ENCODE data around the gene PHF21B. TPM values are rescaled to one million over a fixed set of nuclear protein-coding genes. Genes with fewer than 3 reads are reported as not detected.
"Not testable (repeated sequence)": the region's sequence is repeated elsewhere in the genome, so short reads cannot be mapped to it uniquely, and the experiment has no call there.

PHF21B gene
- total RNA-seq, 5 donors from 2014 or later (not counting 1 experiment from before 2014, with no cell fraction given): 0.15 to 0.36 TPM; not detected in 3

GRCh38 chr22:44925465-44926123 is 84.2 kb downstream of the PHF21B start:
- no peak for DNase-seq
- Histone ChIP-seq H3K4me3 (ENCODE audit: control insufficient read depth in 1 of 2, extremely low read depth in 1 of 2, low read length in 1 of 2) (no peak overlapping the region), H3K9me3 (no peaks in the 10 kb centered on the region), H3K4me1 (ENCODE audit: control insufficient read depth in 1 of 2, extremely low read depth in 1 of 2, insufficient read depth in 2 of 2, low read length in 2 of 2) (no peaks in the 10 kb centered on the region), H3K27ac (ENCODE audit: low read length) (no peak overlapping the region), H3K27me3 (replicated peaks in 1 of 2; ENCODE audit: control insufficient read depth in 2 of 2, extremely low read depth in 1 of 2, insufficient read depth in 2 of 2, low read length in 1 of 2) (peaks cover 0 to 38% of the 10 kb centered on the region in 2 experiments), H3K36me3 (ENCODE audit: control insufficient read depth in 2 of 2, extremely low read depth in 1 of 2, insufficient read depth in 1 of 2, low read length in 1 of 2) (no peaks in the 10 kb centered on the region)
- no peak for ATAC-seq (replicated peaks in 1 of 4)
- Mint-ChIP-seq H3K9me3 (no peaks in the 10 kb centered on the region), H3K27ac (no peak overlapping the region), H3K4me3 (no peak overlapping the region), H3K27me3 (peaks cover 0 to 3% of the 10 kb centered on the region in 2 donors), H3K36me3 (no peaks in the 10 kb centered on the region), H3K4me1 (no peaks in the 10 kb centered on the region)
- ChIA-PET POLR2A (no interaction called here), CTCF (no interaction called here)
- WGBS (ENCODE audit: insufficient coverage): 37% methylated on average over 7 of the region's 15 CpGs

- ATAC-seq (replicated peaks in 1 of 4) (no peak), DNase-seq (no peak)
- H3K4me1 Mint-ChIP-seq: no peaks in the 10 kb centered on the region
- CTCF ChIA-PET: no interaction called here
- H3K4me3 Mint-ChIP-seq: no peak overlapping the region
- Histone ChIP-seq H3K27me3 (replicated peaks in 1 of 2; ENCODE audit: control insufficient read depth in 2 of 2, extremely low read depth in 1 of 2, insufficient read depth in 2 of 2, low read length in 1 of 2) (peaks cover 0 to 39% of the 10 kb centered on the region in 2 experiments), H3K27ac (ENCODE audit: low read length) (no peak overlapping the region), H3K4me3 (ENCODE audit: control insufficient read depth in 1 of 2, extremely low read depth in 1 of 2, low read length in 1 of 2) (no peak overlapping the region), H3K36me3 (ENCODE audit: control insufficient read depth in 2 of 2, extremely low read depth in 1 of 2, insufficient read depth in 1 of 2, low read length in 1 of 2) (no peaks in the 10 kb centered on the region), H3K4me1 (ENCODE audit: control insufficient read depth in 1 of 2, extremely low read depth in 1 of 2, insufficient read depth in 2 of 2, low read length in 2 of 2) (no peaks in the 10 kb centered on the region), H3K9me3 (no peaks in the 10 kb centered on the region)
- no peaks in the 10 kb centered on the region for H3K9me3 Mint-ChIP-seq
- POLR2A ChIA-PET: no interaction called here
- peaks cover 0 to 3% of the 10 kb centered on the region in 2 donors for H3K27me3 Mint-ChIP-seq
- 90% methylated on average over 4 of the region's 8 CpGs for WGBS (ENCODE audit: insufficient coverage)
- H3K27ac Mint-ChIP-seq: no peak overlapping the region
- no peaks in the 10 kb centered on the region for H3K36me3 Mint-ChIP-seq
Observed at GRCh38 chr22:44924710-44925109, 85.1 kb downstream of the PHF21B start.

GRCh38 chr22:44924098-44924497 is 85.7 kb downstream of the PHF21B start:
- no CpG with 5 or more reads among the region's 5 CpGs for WGBS (ENCODE audit: insufficient coverage)
- no peaks in the 10 kb centered on the region for H3K4me1 Mint-ChIP-seq
- DNase-seq (no peak), ATAC-seq (replicated peaks in 1 of 4) (no peak)
- Histone ChIP-seq H3K4me3 (ENCODE audit: control insufficient read depth in 1 of 2, extremely low read depth in 1 of 2, low read length in 1 of 2) (no peak overlapping the region), H3K4me1 (ENCODE audit: control insufficient read depth in 1 of 2, extremely low read depth in 1 of 2, insufficient read depth in 2 of 2, low read length in 2 of 2) (no peaks in the 10 kb centered on the region), H3K9me3 (no peaks in the 10 kb centered on the region), H3K27ac (ENCODE audit: low read length) (no peak overlapping the region), H3K27me3 (replicated peaks in 1 of 2; ENCODE audit: control insufficient read depth in 2 of 2, extremely low read depth in 1 of 2, insufficient read depth in 2 of 2, low read length in 1 of 2) (peaks cover 0 to 36% of the 10 kb centered on the region in 2 experiments), H3K36me3 (ENCODE audit: control insufficient read depth in 2 of 2, extremely low read depth in 1 of 2, insufficient read depth in 1 of 2, low read length in 1 of 2) (no peaks in the 10 kb centered on the region)
- no peaks in the 10 kb centered on the region for H3K36me3 Mint-ChIP-seq
- H3K27ac Mint-ChIP-seq: no peak overlapping the region
- no peak overlapping the region for H3K4me3 Mint-ChIP-seq
- ChIA-PET CTCF (no interaction called here), POLR2A (no interaction called here)
- H3K27me3 Mint-ChIP-seq: peaks cover 2 to 6% of the 10 kb centered on the region in 2 donors
- H3K9me3 Mint-ChIP-seq: no peaks in the 10 kb centered on the region

GRCh38 chr22:44921766-44922165 is 88.0 kb downstream of the PHF21B start:
- H3K4me1 ChIP-seq (ENCODE audit: control insufficient read depth in 1 of 2, extremely low read depth in 1 of 2, insufficient read depth in 2 of 2, low read length in 2 of 2); H3K9me3 Mint-ChIP-seq; H3K27ac Mint-ChIP-seq; CTCF ChIA-PET; POLR2A ChIA-PET; H3K4me1 Mint-ChIP-seq; H3K27me3 Mint-ChIP-seq; H3K36me3 ChIP-seq (ENCODE audit: control insufficient read depth in 2 of 2, extremely low read depth in 1 of 2, insufficient read depth in 1 of 2, low read length in 1 of 2); ATAC-seq (replicated peaks in 1 of 4); H3K4me3 ChIP-seq (ENCODE audit: control insufficient read depth in 1 of 2, extremely low read depth in 1 of 2, low read length in 1 of 2); DNase-seq; H3K4me3 Mint-ChIP-seq; H3K36me3 Mint-ChIP-seq; H3K27ac ChIP-seq (ENCODE audit: low read length); H3K9me3 ChIP-seq: not testable (repeated sequence)
- peaks cover 0 to 30% of the 10 kb centered on the region in 2 experiments for H3K27me3 ChIP-seq (replicated peaks in 1 of 2; ENCODE audit: control insufficient read depth in 2 of 2, extremely low read depth in 1 of 2, insufficient read depth in 2 of 2, low read length in 1 of 2)
- no CpG with 5 or more reads among the region's 11 CpGs for WGBS (ENCODE audit: insufficient coverage)

- Mint-ChIP-seq H3K36me3 (no peaks in the 10 kb centered on the region), H3K4me3 (no peak overlapping the region), H3K4me1 (no peaks in the 10 kb centered on the region), H3K27me3 (peaks cover 4% of the 10 kb centered on the region in 2 donors), H3K27ac (no peak overlapping the region), H3K9me3 (no peaks in the 10 kb centered on the region)
- Histone ChIP-seq H3K36me3 (ENCODE audit: control insufficient read depth in 2 of 2, extremely low read depth in 1 of 2, insufficient read depth in 1 of 2, low read length in 1 of 2) (no peaks in the 10 kb centered on the region), H3K27me3 (replicated peaks in 1 of 2; ENCODE audit: control insufficient read depth in 2 of 2, extremely low read depth in 1 of 2, insufficient read depth in 2 of 2, low read length in 1 of 2) (peaks cover 0 to 19% of the 10 kb centered on the region in 2 experiments), H3K4me1 (ENCODE audit: control insufficient read depth in 1 of 2, extremely low read depth in 1 of 2, insufficient read depth in 2 of 2, low read length in 2 of 2) (no peaks in the 10 kb centered on the region), H3K4me3 (ENCODE audit: control insufficient read depth in 1 of 2, extremely low read depth in 1 of 2, low read length in 1 of 2) (no peak overlapping the region), H3K9me3 (no peaks in the 10 kb centered on the region), H3K27ac (ENCODE audit: low read length) (no peak overlapping the region)
- POLR2A ChIA-PET: no interaction called here
- WGBS (ENCODE audit: insufficient coverage): 84% methylated on average over 10 of the region's 14 CpGs
- CTCF ChIA-PET: interaction anchor here in 1 of 2 donors (0.5 kb wide), 1 partner anchor 189 kb away, joined by 3 read pairs; no protein-coding TSS in a partner anchor
- DNase-seq (no peak), ATAC-seq (replicated peaks in 1 of 4) (no peak)
Observed at GRCh38 chr22:44920183-44920582, 89.6 kb downstream of the PHF21B start.

DNA sequence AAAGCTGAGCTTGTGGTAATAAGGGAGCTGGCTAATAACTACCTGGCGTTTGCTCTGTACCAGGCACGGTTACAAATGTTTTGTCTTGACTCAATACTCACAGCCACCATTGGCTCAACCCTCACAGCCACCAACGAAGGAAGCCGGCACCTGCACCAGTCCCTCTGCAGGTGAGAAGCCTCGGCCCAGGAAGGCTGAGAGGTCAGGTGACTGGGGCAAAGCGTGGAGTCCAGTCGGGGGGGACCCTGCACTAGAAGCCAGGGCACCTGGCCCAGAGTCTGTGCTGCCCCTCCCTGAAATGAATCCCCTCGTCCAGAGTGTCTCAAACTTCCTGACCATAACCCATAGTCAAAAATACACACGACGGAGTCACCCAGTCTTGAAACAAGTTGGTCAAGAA is 90.1 kb downstream of the PHF21B start:
- POLR2A ChIA-PET: no interaction called here
- no peaks in the 10 kb centered on the region for H3K9me3 Mint-ChIP-seq
- DNase-seq: no peak

More for the DNA sequence above, 90.1 kb downstream of the PHF21B start:
- H3K27ac Mint-ChIP-seq: no peak overlapping the region
- ATAC-seq (replicated peaks in 1 of 4): no peak
- CTCF ChIA-PET: interaction anchor here in 1 of 2 donors (0.5 kb wide), 1 partner anchor 190 kb away, joined by 3 read pairs; no protein-coding TSS in a partner anchor
- H3K36me3 ChIP-seq (ENCODE audit: control insufficient read depth in 2 of 2, extremely low read depth in 1 of 2, insufficient read depth in 1 of 2, low read length in 1 of 2): no peaks in the 10 kb centered on the region
- no peaks in the 10 kb centered on the region for H3K9me3 ChIP-seq
- no peak overlapping the region for H3K27ac ChIP-seq (ENCODE audit: low read length)
- peaks cover 0 to 19% of the 10 kb centered on the region in 2 experiments for H3K27me3 ChIP-seq (replicated peaks in 1 of 2; ENCODE audit: control insufficient read depth in 2 of 2, extremely low read depth in 1 of 2, insufficient read depth in 2 of 2, low read length in 1 of 2)
- H3K4me3 Mint-ChIP-seq: no peak overlapping the region
- 81% methylated on average over 9 of the region's 10 CpGs for WGBS (ENCODE audit: insufficient coverage)
- no peaks in the 10 kb centered on the region for H3K4me1 Mint-ChIP-seq
- peaks cover 4% of the 10 kb centered on the region in 2 donors for H3K27me3 Mint-ChIP-seq
- no peaks in the 10 kb centered on the region for H3K36me3 Mint-ChIP-seq
- no peaks in the 10 kb centered on the region for H3K4me1 ChIP-seq (ENCODE audit: control insufficient read depth in 1 of 2, extremely low read depth in 1 of 2, insufficient read depth in 2 of 2, low read length in 2 of 2)
- no peak overlapping the region for H3K4me3 ChIP-seq (ENCODE audit: control insufficient read depth in 1 of 2, extremely low read depth in 1 of 2, low read length in 1 of 2)

Measured in T-cell (primary cell).